ENCODE results near the gene XIST.

DNA sequence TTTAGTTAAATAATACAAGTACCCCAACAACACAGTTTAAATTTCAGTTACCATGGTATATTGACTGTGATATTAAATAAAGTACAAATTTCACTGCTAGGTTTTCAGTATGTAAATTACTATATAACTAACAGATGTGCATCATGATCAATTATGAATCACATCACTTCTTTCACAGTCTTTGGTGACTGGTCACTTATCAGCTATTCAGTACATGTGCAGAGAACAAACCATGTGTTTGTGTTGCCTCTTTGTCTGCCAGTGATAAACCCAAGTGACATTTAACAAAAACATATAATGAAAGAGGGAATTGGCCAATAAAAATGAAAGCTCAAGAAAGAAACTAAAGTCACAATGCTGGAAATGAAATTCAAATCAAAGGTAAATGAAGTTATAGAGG lies 40.3 kb downstream of the XIST start:
- TF ChIP-seq, protein P1, sequence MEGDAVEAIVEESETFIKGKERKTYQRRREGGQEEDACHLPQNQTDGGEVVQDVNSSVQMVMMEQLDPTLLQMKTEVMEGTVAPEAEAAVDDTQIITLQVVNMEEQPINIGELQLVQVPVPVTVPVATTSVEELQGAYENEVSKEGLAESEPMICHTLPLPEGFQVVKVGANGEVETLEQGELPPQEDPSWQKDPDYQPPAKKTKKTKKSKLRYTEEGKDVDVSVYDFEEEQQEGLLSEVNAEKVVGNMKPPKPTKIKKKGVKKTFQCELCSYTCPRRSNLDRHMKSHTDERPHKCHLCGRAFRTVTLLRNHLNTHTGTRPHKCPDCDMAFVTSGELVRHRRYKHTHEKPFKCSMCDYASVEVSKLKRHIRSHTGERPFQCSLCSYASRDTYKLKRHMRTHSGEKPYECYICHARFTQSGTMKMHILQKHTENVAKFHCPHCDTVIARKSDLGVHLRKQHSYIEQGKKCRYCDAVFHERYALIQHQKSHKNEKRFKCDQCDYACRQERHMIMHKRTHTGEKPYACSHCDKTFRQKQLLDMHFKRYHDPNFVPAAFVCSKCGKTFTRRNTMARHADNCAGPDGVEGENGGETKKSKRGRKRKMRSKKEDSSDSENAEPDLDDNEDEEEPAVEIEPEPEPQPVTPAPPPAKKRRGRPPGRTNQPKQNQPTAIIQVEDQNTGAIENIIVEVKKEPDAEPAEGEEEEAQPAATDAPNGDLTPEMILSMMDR (IDR thresholded peaks at IDR 0.05): no peak
- TF ChIP-seq POLR2A (IDR thresholded peaks at IDR 0.05) (no peak), POLR2AphosphoS5 (IDR thresholded peaks at IDR 0.05) (no peak)
